Fibroblast of lung (primary cell): ENCODE results near the gene LMX1A.

Experiments
- EZH2 ChIP-seq: IDR thresholded peaks from 2 replicates; pipeline ENCODE4 v1.5.1; 2012; ENCODE audit warnings: low read length, control low read depth, mild to moderate bottlenecking; ENCODE audit errors: missing control alignments
- TF ChIP-seq, protein P1 (sequence below), 2 donors: IDR thresholded peaks in 1 of 2; conservative IDR thresholded peaks in 1 of 2; 1 replicate in 1 of 2; 2 replicates in 1 of 2; pipeline ENCODE4 v1.5.1; 2011 to 2012; ENCODE audit warnings: low read length in 2 of 2, control low read depth in 1 of 2, inconsistent platforms in 1 of 2, low read depth in 1 of 2, mild to moderate bottlenecking in 1 of 2

DNA sequence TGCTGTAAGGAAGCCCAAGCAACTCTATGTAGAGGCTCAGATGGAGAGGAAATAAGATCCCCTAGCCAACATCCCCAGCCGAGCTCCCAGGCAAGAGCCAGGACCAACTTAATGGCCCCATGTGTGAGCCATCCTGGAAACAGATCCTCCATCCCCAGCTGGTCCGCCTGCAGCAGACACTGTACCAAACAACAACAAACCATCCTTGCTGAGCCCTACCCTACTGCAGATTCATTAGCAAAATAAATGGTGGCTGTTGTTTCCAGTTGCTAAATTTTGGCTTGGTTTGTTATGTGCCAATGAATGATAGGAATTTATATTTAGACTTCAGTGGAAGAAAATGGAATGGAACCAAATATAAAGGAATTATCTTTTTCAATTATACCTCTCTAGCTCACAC, 43.9 kb downstream of the LMX1A start:
- TF ChIP-seq, protein P1, sequence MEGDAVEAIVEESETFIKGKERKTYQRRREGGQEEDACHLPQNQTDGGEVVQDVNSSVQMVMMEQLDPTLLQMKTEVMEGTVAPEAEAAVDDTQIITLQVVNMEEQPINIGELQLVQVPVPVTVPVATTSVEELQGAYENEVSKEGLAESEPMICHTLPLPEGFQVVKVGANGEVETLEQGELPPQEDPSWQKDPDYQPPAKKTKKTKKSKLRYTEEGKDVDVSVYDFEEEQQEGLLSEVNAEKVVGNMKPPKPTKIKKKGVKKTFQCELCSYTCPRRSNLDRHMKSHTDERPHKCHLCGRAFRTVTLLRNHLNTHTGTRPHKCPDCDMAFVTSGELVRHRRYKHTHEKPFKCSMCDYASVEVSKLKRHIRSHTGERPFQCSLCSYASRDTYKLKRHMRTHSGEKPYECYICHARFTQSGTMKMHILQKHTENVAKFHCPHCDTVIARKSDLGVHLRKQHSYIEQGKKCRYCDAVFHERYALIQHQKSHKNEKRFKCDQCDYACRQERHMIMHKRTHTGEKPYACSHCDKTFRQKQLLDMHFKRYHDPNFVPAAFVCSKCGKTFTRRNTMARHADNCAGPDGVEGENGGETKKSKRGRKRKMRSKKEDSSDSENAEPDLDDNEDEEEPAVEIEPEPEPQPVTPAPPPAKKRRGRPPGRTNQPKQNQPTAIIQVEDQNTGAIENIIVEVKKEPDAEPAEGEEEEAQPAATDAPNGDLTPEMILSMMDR (conservative IDR thresholded peaks at IDR 0.05 in 1 of 2, IDR thresholded peaks at IDR 0.05 in 1 of 2; ENCODE audit: low read depth in 1 of 2, low read length in 2 of 2), result no peak
- no peak for TF ChIP-seq EZH2
